HG02981 (cell line): Measurements from ENCODE around the gene BBC3.
A peak's percentile ranks its signal among the peaks of the same experiment; 100 is the strongest.
"Not testable (repeated sequence)": the region's sequence is repeated elsewhere in the genome, so short reads cannot be mapped to it uniquely, and the experiment has no call there.

Experiments used
- ATAC-seq: cut with Tn5 transposase; IDR thresholded peaks from one replicate; pipeline ENCODE4 v1.9.1; 2021; ENCODE audit warnings: mild to moderate bottlenecking, moderate library complexity; ENCODE audit not compliant: unreplicated experiment

Gene BBC3

GRCh38 chr19:47230921-47231214, at the start of gene BBC3:
BBC3 (minus strand) TSS chr19:47231199; CDS start chr19:47228431, 2,768 bp downstream.
- no peak for ATAC-seq

- ATAC-seq, result no peak
Measured at GRCh38 chr19:47280183-47280797, 49.3 kb upstream of the BBC3 start.

- not testable (repeated sequence) for ATAC-seq
Measured at GRCh38 chr19:47276513-47276912, 45.5 kb upstream of the BBC3 start.

- no peak for ATAC-seq
Measured at GRCh38 chr19:47275791-47276461, 44.9 kb upstream of the BBC3 start.

- ATAC-seq, result no peak
Measured at GRCh38 chr19:47274891-47275761, 44.1 kb upstream of the BBC3 start.

GRCh38 chr19:47274071-47274890, 43.3 kb upstream of the BBC3 start, which contains the start of gene INAFM1:
INAFM1 (plus strand) TSS chr19:47274885; CDS start chr19:47274920, 35 bp downstream.
- ATAC-seq, result peak; percentile 54

GRCh38 chr19:47273313-47274070, 42.5 kb upstream of the BBC3 start:
- peak; percentile 54 for ATAC-seq

- no peak for ATAC-seq
Measured at GRCh38 chr19:47272448-47273312, 41.7 kb upstream of the BBC3 start.

- no peak for ATAC-seq
Measured at GRCh38 chr19:47271949-47272348, 41.0 kb upstream of the BBC3 start.

- no peak for ATAC-seq
Measured at GRCh38 chr19:47270408-47270807, 39.4 kb upstream of the BBC3 start.

- ATAC-seq, result no peak
Measured at GRCh38 chr19:47269596-47269995, 38.6 kb upstream of the BBC3 start.

GRCh38 chr19:47268028-47268427, 37.0 kb upstream of the BBC3 start:
- no peak for ATAC-seq

GRCh38 chr19:47267350-47267759, 36.4 kb upstream of the BBC3 start:
- no peak for ATAC-seq

- ATAC-seq, result no peak
Measured at GRCh38 chr19:47266401-47266941, 35.5 kb upstream of the BBC3 start.

GRCh38 chr19:47264629-47265028, 33.6 kb upstream of the BBC3 start:
- no peak for ATAC-seq

- not testable (repeated sequence) for ATAC-seq
Measured at GRCh38 chr19:47261946-47262793, 31.2 kb upstream of the BBC3 start.

GRCh38 chr19:47260476-47260875, 29.5 kb upstream of the BBC3 start:
- ATAC-seq, result no peak
